Neural cell (in vitro differentiated cells): ENCODE data around the gene RAPGEF4. TPM values are rescaled to one million over a fixed set of nuclear protein-coding genes. Genes with fewer than 3 reads are reported as not detected.

ENCODE experiments used
- H2AFZ ChIP-seq: fragments of 200-600, 300-800 bp; sonication (generic), shearing (Covaris generic); 2 replicates; pipeline ENCODE4 v1.6.0; 2014; ENCODE audit warnings: low read depth, mild to moderate bottlenecking, antibody characterized with exemption, low read length, moderate library complexity
- H3F3A ChIP-seq: fragments of 200-600 bp; shearing (Covaris generic); 2 replicates; pipeline ENCODE4 v1.6.1; 2016; ENCODE audit warnings: mild to moderate bottlenecking, moderate library complexity, mixed read lengths, antibody characterized with exemption, low read length; ENCODE audit not compliant: insufficient read depth, poor library complexity, severe bottlenecking
- H3K27ac ChIP-seq: fragments of 200-600, 300-800 bp; sonication (generic), shearing (Covaris generic); 2 replicates; pipeline ENCODE4 v1.5.1; 2014; ENCODE audit warnings: mild to moderate bottlenecking, low read length, moderate library complexity
- H3K27me3 ChIP-seq: fragments of 300-800, 200-600 bp; sonication (generic), shearing (Covaris generic); 2 replicates; pipeline ENCODE4 v1.6.0; 2014; ENCODE audit warnings: mild to moderate bottlenecking, low read depth, low read length, moderate library complexity; ENCODE audit not compliant: insufficient read depth
- H3K36me3 ChIP-seq: fragments of 300-800, 200-600 bp; sonication (generic), shearing (Covaris generic); 2 replicates; pipeline ENCODE4 v1.5.1; 2014; ENCODE audit warnings: mild to moderate bottlenecking, antibody characterized with exemption, low read length, moderate library complexity; ENCODE audit not compliant: insufficient read depth
- H3K4me2 ChIP-seq: fragments of 300-800, 200-600 bp; sonication (generic), shearing (Covaris generic); 2 replicates; pipeline ENCODE4 v1.6.0; 2014; ENCODE audit warnings: mild to moderate bottlenecking, low read length
- H3K4me3 ChIP-seq: fragments of 300-800, 200-600 bp; sonication (generic), shearing (Covaris generic); 2 replicates; pipeline ENCODE4 v1.5.1; 2014; ENCODE audit warnings: mild to moderate bottlenecking, low read length, moderate library complexity
- H3K79me2 ChIP-seq: fragments of 200-600 bp; shearing (Covaris generic); replicated peaks from 2 replicates; pipeline ENCODE4 v1.6.0; 2014; ENCODE audit warnings: mild to moderate bottlenecking, low read length, moderate library complexity; ENCODE audit not compliant: insufficient read depth
- H3K9ac ChIP-seq: fragments of 300-800, 200-600 bp; sonication (generic), shearing (Covaris generic); 2 replicates; pipeline ENCODE4 v1.6.1; 2016; ENCODE audit warnings: mild to moderate bottlenecking, low read length, mixed read lengths
- H3K9me2 ChIP-seq: fragments of 200-600 bp; shearing (Covaris generic); 2 replicates; pipeline ENCODE4 v1.6.1; 2016; ENCODE audit warnings: mild to moderate bottlenecking, low read length, mixed read lengths; ENCODE audit not compliant: insufficient read depth
- H3K9me3 ChIP-seq: fragments of 200-600, 300-800 bp; sonication (generic), shearing (Covaris generic); 2 replicates; pipeline ENCODE4 v1.6.1; 2016; ENCODE audit warnings: mild to moderate bottlenecking, mixed run types, low read length, moderate library complexity, mixed read lengths
- H4K20me1 ChIP-seq: fragments of 200-600 bp; shearing (Covaris generic); 2 replicates; pipeline ENCODE4 v1.6.1; 2016; ENCODE audit warnings: mild to moderate bottlenecking, mixed run types; ENCODE audit not compliant: insufficient read depth
- CTCF ChIP-seq: fragments of 450-650 bp; IDR thresholded peaks from 2 replicates; pipeline ENCODE4 v1.5.1; 2014; ENCODE audit warnings: antibody characterized with exemption, mild to moderate bottlenecking, moderate library complexity; ENCODE audit not compliant: poor library complexity, severe bottlenecking
- EP300 ChIP-seq: fragments of 450-650 bp; conservative IDR thresholded peaks from 2 replicates; pipeline ENCODE4 v1.6.1; 2014; ENCODE audit warnings: antibody characterized with exemption, mild to moderate bottlenecking, moderate library complexity; ENCODE audit not compliant: poor library complexity, severe bottlenecking
- EZH2 ChIP-seq: fragments of 200-600, 300-800 bp; shearing (Covaris generic), sonication (generic); IDR thresholded peaks from 2 replicates; pipeline ENCODE4 v1.6.1; 2014; ENCODE audit warnings: antibody characterized with exemption, low read length, borderline replicate concordance, mild to moderate bottlenecking; ENCODE audit not compliant: insufficient read depth, poor library complexity, severe bottlenecking
- MXI1 ChIP-seq: fragments of 450-650 bp; conservative IDR thresholded peaks from 2 replicates; pipeline ENCODE4 v1.6.1; 2014; ENCODE audit warnings: antibody characterized with exemption, mild to moderate bottlenecking; ENCODE audit not compliant: poor library complexity, severe bottlenecking
- POLR2AphosphoS5 ChIP-seq: IDR thresholded peaks from 2 replicates; pipeline ENCODE4 v1.6.1; 2012
- RAD21 ChIP-seq: fragments of 450-650 bp; conservative IDR thresholded peaks from 2 replicates; pipeline ENCODE4 v1.6.1; 2014; ENCODE audit warnings: antibody characterized with exemption, mild to moderate bottlenecking, moderate library complexity
- REST ChIP-seq: IDR thresholded peaks from 2 replicates; pipeline ENCODE4 v1.6.1; 2012; ENCODE audit warnings: borderline replicate concordance
- SMC3 ChIP-seq: fragments of 450-650 bp; conservative IDR thresholded peaks from 2 replicates; pipeline ENCODE4 v1.6.1; 2014; ENCODE audit warnings: antibody characterized with exemption, mild to moderate bottlenecking, moderate library complexity; ENCODE audit not compliant: poor library complexity
- TAF1 ChIP-seq: IDR thresholded peaks from 2 replicates; pipeline ENCODE4 v1.6.1; 2012; ENCODE audit warnings: low read depth
- polyA plus RNA-seq: library from polyadenylated mRNA; depleted of rRNA; stranded (reverse); fragments of >200 nt; gene quantifications from 2 replicates; pipeline ENCODE4 v1.2.3, GENCODE V29; 2014

Gene RAPGEF4
- polyA plus RNA-seq, 1 donor from 2014 or later: 10.4 TPM

GRCh38 chr2:172725746-172726145, 9.9 kb upstream of the RAPGEF4 start:
- Histone ChIP-seq H3K27ac (no peak overlapping the region), H3K9me2 (no peaks in the 10 kb centered on the region), H3K9ac (no peak overlapping the region), H3K4me3 (no peak overlapping the region), H4K20me1 (no peaks in the 10 kb centered on the region), H3K9me3 (no peaks in the 10 kb centered on the region), H3K79me2 (no peaks in the 10 kb centered on the region), H3K36me3 (no peaks in the 10 kb centered on the region), H2AFZ (no peak overlapping the region), H3K27me3 (no peaks in the 10 kb centered on the region), H3K4me2 (no peak overlapping the region), H3F3A (no peaks in the 10 kb centered on the region)
- TF ChIP-seq REST: no peak
- TF ChIP-seq RAD21: no peak
- no peak for TF ChIP-seq CTCF
- no peak for TF ChIP-seq TAF1
- no peak for TF ChIP-seq POLR2AphosphoS5
- TF ChIP-seq SMC3: no peak
- no peak for TF ChIP-seq EZH2
- no peak for TF ChIP-seq MXI1
- TF ChIP-seq EP300: no peak

- Histone ChIP-seq H3K9me2 (no peaks in the 10 kb centered on the region), H3F3A (no peaks in the 10 kb centered on the region), H3K27ac (no peak overlapping the region), H3K79me2 (no peaks in the 10 kb centered on the region), H3K9ac (no peak overlapping the region), H3K36me3 (no peaks in the 10 kb centered on the region), H2AFZ (no peak overlapping the region), H3K9me3 (no peaks in the 10 kb centered on the region), H4K20me1 (no peaks in the 10 kb centered on the region), H3K4me2 (no peak overlapping the region), H3K4me3 (no peak overlapping the region), H3K27me3 (no peaks in the 10 kb centered on the region)
- TF ChIP-seq POLR2AphosphoS5 (no peak), MXI1 (no peak), EZH2 (no peak), SMC3 (no peak), CTCF (no peak), RAD21 (no peak), TAF1 (no peak), EP300 (no peak), REST (no peak)
These were observed 9.4 kb upstream of the RAPGEF4 start for GRCh38 chr2:172726172-172726735.
